NCI-H2227 treated with DMSO at 0.1 percent for 48 hours (cell line): ENCODE results near the gene CNOT9.

ENCODE experiments used
- DNase-seq: peaks from one replicate; lab custom pipeline; 2025; lab: John Stamatoyannopoulos, UW

The CNOT9 gene

DNA sequence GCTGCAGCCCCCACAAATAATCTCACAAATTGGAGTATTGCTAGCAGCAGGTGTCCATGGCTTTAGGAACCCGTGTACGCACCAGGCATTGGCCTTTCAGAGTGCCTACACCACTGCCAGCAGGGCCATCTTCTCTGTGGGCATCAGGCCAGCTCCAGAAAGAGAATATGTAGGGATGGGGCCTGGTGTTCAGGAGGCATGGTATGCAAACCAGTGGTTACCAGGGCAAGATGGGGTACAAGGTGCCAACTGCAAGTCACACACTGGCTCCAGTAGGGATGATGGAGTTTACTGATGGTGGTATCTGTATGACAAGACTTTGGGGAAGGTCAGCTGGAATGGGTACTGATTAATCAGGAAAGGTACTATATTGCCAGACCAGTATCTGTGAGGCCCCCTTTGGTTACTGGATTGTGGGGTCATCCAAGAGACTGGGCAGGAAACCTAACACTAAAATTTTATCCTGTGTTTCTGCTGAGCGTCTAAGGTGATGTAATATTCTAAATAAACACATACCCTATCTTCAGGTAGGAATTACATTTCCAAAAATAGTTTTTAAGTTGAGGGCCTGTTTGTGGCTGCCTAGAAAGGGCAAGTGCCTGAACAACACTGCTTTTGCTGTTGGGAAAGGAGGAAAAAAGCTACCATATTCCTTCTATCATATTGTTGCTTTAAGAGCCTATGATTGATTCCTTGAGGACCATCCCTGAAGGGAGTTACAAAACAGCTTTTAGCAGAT lies 9.0 kb downstream of the CNOT9 start:
- no peak for DNase-seq

DNA sequence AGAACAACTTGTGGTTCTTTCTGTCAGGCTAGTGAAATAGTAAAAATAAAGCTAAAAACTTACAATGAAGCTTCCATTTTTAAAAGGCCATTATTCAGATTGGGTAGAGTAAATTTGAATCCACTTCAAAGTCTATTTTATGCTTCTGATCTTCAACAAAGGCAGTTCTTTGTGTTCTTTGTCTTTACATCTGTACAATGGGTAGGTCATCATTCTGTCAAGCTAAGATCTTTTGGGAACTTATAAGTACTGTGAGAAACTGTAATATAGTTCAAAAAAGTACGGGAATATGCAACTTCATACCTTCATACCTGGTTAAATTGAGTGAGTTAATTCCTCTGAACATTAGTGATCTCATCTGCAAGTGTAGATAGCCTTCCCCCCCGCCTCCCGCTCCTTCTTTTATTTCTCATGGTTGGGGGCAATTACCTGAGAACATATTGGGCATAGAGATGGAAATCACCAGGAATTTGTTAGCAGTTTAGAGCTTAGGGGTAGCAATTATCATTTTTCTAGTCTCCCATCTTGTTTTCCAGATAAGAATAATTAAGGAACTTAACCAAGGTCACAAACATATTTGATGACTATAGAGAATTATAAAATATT lies 9.7 kb downstream of the CNOT9 start:
- no peak for DNase-seq

DNA sequence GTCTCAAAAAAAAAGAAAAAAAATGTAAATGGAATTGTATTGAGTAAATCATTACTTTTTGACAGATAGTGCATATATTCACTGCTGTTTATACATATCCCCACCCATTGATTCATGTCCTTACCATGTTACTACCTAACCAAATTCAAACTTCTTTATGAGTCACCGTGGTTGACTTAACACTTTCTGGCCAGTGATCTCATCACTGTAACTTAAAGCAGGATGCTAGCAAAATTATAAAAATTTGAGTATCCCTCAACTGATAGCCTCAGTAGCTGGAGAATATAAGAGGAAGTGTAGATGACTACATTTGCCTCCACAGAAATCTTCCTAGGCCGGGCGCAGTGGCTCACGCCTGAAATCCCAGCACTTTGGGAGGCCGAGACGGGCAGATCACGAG lies 13.4 kb downstream of the CNOT9 start:
- DNase-seq: no peak

DNA sequence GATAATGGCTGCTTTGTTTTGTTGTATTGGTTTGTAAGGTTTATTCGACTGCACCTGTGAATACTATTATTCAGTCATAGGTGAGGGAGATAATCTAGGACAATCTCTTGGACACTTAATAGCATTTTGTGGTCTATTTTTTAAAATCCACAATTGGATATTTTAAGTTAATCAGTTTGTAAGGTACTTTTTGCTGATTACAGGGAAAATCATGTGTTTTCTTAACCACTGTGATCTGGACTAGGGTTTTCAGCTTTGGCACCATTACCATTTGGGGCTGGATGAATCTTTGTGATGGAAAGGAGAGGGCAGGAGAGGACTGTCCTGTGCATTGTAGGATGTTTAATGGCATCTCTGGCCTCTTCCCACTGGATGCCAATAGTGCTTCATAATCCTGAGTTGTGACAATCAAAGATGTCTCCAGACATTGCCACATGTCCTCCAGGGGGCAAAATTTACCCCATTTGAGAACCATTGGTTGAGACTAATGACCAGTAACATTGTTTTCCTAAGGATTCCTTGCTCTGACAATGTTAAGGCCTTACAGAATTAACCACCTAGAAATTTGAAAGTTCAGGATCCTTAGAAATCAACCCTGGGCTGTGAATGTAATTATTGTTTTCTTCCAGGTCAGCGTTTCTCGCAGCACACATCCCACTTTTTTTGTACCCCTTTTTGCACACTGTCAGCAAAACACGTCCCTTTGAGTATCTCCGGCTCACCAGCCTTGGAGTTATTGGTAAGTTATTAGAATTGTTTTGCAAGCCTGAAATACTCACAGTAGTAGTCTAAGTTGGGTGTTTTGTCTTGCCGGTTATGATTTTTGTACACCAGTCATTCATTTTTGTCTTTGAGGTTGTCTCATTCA lies 15.6 kb downstream of the CNOT9 start:
- no peak for DNase-seq

DNA sequence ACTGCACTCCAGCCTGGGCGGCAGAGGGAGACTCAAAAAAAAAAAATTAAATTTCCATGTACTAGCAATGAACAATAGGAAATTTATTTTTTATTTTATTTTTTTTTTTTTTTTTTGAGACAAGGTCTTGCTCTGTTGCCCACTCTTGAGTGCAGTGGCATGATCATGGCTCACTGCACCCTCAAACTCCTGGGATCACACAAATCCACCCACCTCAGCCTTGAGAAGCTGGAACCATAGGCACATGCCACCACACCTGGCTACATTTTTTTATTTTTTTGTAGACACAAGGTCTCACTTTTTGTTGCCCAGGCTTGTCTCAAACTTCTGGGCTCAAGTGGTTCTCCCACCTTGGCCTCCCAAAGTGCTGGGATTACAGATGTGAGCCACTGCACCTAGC lies 16.9 kb downstream of the CNOT9 start:
- no peak for DNase-seq

DNA sequence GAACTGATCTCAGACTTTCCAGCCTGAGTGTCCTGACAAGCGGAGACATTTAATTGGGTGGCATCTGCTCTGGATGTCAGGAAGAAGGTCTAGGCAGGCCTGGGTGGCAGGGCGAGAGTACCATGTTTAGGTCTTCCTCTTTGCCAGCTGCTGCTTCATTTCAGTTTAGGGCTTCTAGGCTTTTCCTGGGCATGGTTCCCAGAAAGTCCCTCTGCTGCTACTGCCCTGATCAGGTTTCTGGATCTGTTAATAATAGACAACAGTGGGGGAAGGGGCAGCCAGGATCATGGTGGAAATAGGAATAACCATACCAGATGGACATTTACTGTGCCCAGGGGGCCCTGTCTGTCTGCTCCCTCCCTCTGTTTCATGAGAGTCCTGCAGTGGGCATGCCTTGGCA lies 36.8 kb downstream of the CNOT9 start:
- DNase-seq: no peak

DNA sequence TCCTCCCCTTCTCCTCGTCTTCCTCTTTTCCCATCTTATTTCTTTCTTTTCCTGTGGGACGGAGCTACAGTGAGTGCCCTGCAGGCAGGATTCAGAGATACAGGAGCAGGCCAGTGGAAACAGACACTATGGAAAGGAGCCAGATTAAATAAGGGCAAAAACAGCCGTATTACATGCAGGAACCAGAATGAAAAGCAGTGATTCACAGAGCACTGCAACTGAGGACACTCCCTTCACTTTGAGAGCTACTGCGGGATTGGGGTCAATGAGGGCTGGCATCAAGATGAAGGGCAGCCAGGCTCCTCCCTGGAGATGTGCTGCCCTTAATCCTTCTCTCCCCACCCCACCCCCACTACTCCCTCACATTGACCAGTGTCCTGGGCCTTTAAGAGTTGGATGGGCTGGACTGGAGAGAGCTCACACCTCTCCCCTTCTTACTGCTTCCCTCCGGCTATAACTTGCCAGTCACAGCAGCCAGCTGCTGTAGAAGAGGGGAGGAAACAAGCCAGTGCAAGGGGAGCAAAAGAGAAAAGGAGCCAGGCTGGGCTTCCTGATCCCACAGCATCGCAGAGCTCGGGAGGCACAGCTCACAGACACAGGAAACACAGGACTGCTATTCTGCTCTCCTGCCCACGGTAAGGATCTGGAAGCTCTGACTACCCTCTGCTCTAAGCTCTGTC lies 38.9 kb downstream of the CNOT9 start, which contains the start of gene PLCD4:
TSS of gene PLCD4 (plus strand) at position 464 of the 680 bp plus-strand sequence. CDS start 7,841 bp downstream, outside the sequence.
- peak; percentile 54 for DNase-seq

DNA sequence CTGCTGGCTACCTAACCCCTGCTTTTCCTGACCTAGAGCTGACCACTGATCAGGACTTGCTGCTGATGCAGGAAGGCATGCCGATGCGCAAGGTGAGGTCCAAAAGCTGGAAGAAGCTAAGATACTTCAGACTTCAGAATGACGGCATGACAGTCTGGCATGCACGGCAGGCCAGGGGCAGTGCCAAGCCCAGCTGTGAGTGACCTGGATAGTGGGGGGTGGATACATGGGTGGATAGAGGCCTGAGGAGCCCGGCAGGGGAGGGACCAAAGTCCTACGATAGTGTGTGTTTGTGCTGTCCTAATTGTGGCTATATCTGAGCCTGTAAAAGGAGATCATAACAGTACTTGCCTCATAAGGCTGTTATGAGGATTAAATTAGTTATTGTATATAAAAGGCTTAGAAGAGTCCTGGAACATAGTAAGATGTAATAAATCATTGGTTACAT lies 47.3 kb downstream of the CNOT9 start:
- no peak for DNase-seq

DNA sequence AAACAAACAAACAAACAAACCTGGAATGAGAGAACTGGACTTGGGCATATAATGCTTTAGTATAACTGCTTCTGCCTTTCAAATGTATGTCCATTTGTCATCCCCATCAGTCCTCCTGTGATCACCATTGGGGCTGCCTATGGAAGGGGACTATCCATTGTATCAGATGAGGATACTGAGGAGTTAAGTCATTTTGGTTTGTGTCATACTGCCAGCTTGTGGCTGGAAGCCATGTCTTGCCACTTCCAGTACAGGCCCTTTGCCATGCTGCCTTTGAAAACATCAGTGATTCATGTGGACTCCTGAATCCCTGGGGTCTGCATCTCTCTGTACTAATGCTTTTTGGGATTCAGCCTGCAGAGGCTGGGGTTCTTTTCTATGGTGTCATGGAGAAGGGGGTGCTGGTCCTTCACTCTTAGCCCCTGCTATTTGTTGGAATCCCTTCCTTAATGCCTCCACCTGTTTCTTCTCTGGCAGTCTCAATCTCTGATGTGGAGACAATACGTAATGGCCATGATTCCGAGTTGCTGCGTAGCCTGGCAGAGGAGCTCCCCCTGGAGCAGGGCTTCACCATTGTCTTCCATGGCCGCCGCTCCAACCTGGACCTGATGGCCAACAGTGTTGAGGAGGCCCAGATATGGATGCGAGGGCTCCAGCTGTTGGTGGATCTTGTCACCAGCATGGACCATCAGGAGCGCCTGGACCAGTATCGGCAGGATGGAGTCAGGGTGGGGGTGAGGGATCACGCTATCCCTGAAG lies 49.6 kb downstream of the CNOT9 start:
- DNase-seq: no peak

DNA sequence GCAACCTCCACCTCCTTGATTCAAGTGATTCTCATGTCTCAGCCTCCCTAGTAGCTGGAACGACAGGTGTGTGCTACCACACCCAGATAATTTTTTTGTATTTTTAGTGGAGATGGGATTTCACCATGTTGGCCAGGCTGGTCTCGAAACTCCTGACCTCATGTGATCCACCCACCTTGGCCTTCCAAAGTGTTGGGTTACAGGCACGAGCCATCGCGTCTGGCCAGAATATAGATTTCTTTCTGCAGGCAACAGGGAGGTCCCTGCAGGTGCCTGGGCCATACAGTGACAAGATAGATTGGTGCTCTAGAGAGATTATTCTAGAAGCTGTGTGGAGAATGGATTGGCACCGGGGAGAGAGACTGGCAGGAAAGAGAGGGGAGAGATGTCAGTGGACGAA lies 52.4 kb downstream of the CNOT9 start:
- DNase-seq: no peak

DNA sequence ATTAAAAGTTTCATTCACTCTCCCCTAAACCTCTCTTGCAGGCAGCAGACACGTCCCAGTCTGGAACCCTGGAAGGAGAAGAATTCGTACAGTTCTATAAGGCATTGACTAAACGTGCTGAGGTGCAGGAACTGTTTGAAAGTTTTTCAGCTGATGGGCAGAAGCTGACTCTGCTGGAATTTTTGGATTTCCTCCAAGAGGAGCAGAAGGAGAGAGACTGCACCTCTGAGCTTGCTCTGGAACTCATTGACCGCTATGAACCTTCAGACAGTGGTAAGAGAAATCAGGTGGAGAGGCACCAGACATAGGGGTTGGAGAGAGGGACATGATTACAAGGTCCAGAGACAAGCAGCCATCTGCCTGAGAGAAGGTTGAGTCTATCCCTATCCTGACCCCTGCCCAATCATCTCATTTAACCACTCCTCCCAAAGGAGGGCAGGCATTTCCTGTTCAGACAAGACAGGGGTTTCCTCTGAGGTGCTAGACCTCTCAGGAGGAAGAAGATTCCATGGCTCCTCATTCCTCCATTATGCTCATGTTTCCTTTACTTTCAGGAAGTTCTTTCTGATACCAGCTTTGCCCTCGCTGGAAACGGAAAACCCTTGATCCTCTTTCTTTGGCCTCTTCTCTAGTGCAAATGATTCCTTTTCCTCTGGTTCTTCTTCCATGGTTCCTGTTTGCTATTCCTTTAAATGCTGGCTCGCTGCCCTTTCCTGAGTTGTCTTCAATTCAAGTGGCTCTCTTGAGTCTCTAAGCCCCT lies 54.1 kb downstream of the CNOT9 start:
- no peak for DNase-seq

DNA sequence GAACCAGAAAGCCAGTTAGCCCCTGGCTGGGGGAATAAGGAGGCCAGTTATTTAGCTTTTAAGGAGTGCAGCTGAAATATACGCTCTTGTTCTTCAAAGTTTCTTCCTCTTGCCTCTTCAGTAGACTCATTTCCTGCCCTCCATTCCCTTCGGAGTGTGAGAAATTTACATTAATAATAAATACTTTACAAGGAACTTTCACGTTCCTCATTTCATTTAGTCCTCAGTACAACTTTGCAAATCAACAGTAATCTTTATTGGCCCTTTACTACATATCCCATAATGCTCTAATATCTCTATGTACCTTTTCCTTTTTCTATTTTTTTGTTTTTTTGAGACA lies 54.7 kb downstream of the CNOT9 start:
- no peak for DNase-seq

DNA sequence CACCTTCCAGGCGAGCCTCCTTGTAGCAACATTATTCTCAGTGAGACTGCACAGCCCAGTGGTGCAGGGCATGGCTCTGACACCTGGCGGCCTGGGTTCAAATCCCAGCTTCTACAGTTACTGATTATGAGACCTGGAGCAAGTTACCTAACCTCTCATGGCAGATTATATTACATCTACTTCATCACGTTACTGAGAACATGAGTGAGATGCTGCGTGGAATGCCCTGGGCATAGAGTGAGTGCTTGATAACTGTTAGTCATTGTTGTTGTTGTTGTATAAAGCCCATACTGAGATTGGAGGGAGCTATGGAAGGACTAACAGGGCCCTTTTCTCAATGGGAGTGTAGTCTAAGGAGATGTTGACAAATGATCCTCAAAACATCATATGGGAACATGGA lies 57.7 kb downstream of the CNOT9 start:
- DNase-seq: no peak

DNA sequence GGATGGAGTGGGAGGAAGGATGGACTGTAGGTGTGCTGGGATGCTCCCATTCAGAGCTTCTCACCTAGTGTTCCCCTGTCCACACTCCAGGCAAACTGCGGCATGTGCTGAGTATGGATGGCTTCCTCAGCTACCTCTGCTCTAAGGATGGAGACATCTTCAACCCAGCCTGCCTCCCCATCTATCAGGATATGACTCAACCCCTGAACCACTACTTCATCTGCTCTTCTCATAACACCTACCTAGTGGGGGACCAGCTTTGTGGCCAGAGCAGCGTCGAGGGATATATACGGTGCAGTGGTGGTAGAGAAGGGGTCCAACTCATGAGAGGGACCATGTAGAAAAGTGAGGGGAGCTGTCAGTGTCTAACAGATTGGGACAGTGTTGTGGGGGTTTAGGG lies 59.3 kb downstream of the CNOT9 start:
- no peak for DNase-seq

DNA sequence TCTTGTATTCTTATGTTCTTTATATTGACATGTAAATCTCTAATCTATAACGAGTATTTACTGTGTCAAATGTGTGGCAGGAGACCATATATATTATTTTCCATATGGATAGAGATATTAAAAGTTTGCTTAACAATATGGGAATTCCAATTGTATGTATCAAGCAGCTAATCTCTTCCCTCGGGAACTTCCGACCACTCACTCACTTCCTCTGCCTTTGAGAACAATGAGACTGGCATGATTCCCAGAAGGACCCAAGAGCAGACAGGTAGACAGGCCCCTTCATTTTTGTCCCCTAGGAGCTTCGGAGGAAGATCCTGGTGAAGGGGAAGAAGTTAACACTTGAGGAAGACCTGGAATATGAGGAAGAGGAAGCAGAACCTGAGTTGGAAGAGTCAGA lies 63.2 kb downstream of the CNOT9 start:
- no peak for DNase-seq

DNA sequence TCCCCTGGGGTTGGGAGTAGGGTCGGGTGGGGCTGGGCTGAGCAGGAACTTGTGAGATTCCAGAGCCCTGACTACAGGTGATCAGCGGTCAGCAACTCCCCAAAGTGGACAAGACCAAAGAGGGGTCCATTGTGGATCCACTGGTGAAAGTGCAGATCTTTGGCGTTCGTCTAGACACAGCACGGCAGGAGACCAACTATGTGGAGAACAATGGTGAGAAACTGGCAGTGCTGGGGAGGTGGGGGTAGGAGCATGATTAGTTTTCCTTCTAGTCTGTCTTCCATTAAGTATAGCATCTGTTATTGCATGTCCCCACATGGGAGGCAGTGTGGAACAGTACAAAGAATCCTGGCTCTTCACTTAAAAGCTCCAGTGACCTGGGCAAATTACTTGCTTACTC lies 67.1 kb downstream of the CNOT9 start:
- no peak for DNase-seq

DNA sequence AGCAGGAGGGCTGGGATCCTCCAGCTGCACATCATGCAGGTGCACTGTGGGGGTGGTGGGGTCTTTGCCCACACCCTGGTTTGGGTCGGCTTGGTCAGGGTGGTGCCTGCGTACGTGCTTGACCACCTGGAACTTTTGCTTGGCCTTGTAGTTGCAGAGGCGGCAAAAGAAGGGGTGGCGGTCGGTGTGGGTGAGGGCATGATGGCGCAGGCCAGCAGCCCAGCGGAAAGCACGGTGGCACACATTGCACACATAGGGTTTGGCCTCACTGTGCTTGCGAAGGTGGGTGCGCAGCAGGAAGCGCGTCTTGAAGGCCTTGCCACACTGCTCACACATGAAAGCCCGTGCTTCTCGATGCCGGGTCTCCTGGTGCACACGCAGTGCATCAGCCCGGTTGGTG lies 69.7 kb downstream of the CNOT9 start:
- DNase-seq: no peak

DNA sequence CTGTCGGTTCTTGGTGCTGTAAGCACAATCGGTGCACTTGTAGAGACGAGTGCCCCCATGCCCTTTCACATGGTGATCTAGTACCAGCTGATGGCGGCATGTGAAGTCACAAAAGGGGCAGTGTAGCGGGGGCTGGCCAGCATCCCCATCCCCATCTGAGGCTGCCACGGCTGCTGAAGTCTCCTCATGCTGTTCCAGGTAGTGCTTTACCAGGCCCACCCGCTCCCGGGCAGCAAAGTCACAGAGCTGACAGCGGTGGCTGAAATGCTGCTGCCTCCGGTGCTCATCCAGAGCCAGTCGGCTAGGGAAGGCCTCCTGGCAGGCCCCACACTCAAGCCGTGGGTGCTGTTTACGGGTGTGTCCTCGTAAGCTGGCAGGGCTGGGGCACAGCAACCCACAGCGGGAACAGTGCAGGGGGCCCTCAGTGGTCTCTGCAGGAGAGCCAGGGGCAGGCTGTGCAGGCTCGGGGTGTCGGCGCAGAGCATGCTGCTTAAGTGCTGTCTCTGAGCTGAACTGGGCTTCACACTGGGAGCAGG lies 73.5 kb downstream of the CNOT9 start:
- no peak for DNase-seq

DNA sequence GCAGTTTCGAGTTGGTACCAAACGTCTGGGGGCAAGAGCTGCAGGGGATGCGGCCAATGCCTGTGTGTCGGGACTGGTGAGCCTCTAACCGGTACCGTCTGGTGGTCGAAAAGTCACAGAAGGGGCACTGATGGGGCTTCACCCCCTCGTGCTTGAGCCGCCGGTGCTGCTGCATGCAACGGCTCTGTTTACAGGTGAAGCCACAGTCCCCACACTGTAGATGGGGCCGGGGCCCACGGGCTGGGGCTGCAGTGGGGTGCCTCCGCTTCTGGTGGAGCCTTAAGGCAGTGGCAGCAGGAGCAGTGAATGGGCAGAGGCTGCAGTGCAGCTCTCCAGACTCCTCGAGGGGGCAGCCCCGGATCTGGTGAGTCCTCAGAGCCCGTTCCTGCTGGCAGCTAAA lies 74.1 kb downstream of the CNOT9 start:
- DNase-seq: no peak

DNA sequence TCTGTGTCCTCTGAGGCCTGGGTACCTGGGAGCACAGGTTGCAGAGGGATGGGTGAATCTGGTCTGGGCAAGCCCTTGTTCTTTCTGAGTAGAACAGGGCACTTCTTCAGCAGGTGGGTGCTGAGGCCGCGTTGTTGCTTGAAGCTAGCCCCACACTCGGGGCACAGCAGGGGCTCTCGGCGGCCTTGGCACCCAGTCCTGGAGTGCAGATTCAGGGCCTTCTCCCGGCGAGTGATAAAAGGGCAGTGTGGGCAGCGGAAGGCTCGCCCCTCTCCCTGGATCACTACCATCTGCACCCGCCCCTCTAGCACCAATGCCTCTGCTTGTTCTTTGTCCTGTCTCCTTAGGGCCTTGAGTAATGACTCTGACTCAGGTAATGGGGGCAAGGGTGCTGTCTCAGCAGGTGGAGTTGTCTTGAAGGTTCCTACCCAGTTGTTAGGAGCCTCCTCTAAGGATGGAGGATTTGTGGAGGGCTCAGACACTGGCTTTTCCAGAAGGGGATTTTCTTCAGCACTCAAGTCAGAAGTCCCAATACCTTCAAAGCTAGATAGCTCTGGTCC lies 75.2 kb downstream of the CNOT9 start:
- no peak for DNase-seq
